Measurements from ENCODE around the gene ANTXR1. TPM values are rescaled to one million over a fixed set of nuclear protein-coding genes. Genes with fewer than 3 reads are reported as not detected.

ANTXR1 gene
- total and polyA plus RNA-seq, 9 of the 15 experiments (the other 6 are each of a cell fraction or from before 2014, with no cell fraction given), result 0.07 to 1.00 (median 0.54) TPM

DNA sequence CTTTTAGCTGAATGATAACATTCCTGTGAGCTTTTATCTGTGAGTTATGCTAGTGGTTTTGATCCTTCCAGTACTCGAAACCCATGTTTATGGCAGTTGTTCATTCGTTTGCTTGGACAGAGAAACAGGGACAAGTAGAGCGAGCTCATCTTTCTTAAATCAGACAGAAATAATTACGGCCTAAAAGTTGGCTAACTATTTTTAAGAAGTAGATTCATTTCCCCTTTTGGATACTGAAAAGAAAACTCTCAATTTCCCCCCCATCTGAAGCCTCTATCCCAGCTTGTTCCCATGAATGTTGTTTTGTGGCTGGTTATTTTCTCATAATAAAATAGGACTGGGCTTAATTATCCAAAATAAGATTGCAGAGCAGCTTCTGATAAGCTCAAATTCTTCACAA, 67.1 kb downstream of the ANTXR1 start (continued):
- TF ChIP-seq, protein P1, sequence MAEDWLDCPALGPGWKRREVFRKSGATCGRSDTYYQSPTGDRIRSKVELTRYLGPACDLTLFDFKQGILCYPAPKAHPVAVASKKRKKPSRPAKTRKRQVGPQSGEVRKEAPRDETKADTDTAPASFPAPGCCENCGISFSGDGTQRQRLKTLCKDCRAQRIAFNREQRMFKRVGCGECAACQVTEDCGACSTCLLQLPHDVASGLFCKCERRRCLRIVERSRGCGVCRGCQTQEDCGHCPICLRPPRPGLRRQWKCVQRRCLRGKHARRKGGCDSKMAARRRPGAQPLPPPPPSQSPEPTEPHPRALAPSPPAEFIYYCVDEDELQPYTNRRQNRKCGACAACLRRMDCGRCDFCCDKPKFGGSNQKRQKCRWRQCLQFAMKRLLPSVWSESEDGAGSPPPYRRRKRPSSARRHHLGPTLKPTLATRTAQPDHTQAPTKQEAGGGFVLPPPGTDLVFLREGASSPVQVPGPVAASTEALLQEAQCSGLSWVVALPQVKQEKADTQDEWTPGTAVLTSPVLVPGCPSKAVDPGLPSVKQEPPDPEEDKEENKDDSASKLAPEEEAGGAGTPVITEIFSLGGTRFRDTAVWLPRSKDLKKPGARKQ (CRISPR knock-in tag; IDR thresholded peaks at IDR 0.05), result no peak
- TF ChIP-seq RFX1 (IDR thresholded peaks at IDR 0.05) (no peak), KLF16 (IDR thresholded peaks at IDR 0.05) (no peak), ZNF77 (CRISPR knock-in tag; IDR thresholded peaks at IDR 0.05) (no peak)
- TF ChIP-seq, protein P2, sequence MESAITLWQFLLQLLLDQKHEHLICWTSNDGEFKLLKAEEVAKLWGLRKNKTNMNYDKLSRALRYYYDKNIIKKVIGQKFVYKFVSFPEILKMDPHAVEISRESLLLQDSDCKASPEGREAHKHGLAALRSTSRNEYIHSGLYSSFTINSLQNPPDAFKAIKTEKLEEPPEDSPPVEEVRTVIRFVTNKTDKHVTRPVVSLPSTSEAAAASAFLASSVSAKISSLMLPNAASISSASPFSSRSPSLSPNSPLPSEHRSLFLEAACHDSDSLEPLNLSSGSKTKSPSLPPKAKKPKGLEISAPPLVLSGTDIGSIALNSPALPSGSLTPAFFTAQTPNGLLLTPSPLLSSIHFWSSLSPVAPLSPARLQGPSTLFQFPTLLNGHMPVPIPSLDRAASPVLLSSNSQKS (CRISPR knock-in tag; IDR thresholded peaks at IDR 0.05), result no peak
- TF ChIP-seq, protein P3, sequence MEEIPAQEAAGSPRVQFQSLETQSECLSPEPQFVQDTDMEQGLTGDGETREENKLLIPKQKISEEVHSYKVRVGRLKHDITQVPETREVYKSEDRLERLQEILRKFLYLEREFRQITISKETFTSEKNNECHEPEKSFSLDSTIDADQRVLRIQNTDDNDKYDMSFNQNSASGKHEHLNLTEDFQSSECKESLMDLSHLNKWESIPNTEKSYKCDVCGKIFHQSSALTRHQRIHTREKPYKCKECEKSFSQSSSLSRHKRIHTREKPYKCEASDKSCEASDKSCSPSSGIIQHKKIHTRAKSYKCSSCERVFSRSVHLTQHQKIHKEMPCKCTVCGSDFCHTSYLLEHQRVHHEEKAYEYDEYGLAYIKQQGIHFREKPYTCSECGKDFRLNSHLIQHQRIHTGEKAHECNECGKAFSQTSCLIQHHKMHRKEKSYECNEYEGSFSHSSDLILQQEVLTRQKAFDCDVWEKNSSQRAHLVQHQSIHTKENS (CRISPR knock-in tag; IDR thresholded peaks at IDR 0.05), result no peak

DNA sequence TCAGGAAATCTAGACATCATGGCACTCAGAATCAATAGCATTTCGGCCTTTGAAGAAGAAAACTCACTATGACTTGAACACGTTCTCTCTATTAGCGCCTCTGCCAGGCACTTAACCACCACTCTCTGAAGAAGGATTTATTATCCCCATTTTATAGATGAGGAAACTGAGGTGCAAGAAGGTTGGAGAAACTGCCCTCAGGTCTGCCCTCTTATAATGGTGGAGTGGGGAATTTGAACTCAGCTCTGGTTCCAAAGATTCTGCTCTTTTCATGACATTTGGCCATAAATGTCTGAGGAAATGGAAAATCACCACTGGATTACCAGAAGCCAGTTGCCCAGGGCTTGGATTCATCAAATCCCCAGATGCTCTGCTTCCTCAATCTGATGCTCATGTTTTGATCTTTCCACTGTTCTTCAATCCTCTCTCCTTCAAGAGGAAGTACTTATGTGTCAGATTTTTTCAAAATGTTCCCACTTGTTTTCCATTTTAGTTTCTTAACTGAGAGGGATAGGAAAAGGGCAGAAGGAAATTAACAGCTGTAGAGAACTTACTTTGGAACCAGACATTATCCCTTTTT, 68.1 kb downstream of the ANTXR1 start:
- in situ Hi-C loops (cut with MboI) (no loop called here), intact Hi-C loops (cut with micrococcal nuclease) (no loop called here)
- Histone ChIP-seq H3K9me3 (replicated peaks; ENCODE audit: control insufficient read depth, insufficient read depth, low read depth, low read length) (no peaks in the 10 kb centered on the region), H3K79me2 (ENCODE audit: control insufficient read depth, insufficient read depth, low read length) (no peaks in the 10 kb centered on the region), H3K36me3 (ENCODE audit: control insufficient read depth, insufficient read depth, low read length) (no peaks in the 10 kb centered on the region), H3K9me1 (ENCODE audit: control insufficient read depth, insufficient read depth, low read length) (no peaks in the 10 kb centered on the region), H3K27ac (ENCODE audit: extremely low read depth, low read depth, low read length) (no peak overlapping the region), H4K20me1 (replicated peaks; ENCODE audit: control insufficient read depth, insufficient read depth, low read length) (0 out of 2 replicates have a peak, but pooled peaks cover 3% of the 10 kb centered on the region), H3K4me3 (no peak overlapping the region), H2AFZ (ENCODE audit: low read depth, low read length) (no peak overlapping the region), H3K4me2 (ENCODE audit: insufficient read depth, low read length) (no peak overlapping the region), H3K4me1 (replicated peaks in 1 of 2; ENCODE audit: control insufficient read depth in 2 of 2, insufficient read depth in 2 of 2, low read length in 2 of 2) (0 out of 5 replicates have a peak, but pooled peaks cover 0 to 10% of the 10 kb centered on the region in 2 experiments), H3K9ac (ENCODE audit: insufficient read depth in 1 of 2, low read depth in 2 of 2, low read length in 2 of 2) (no peak overlapping the region), H3K27me3 (ENCODE audit: control insufficient read depth in 2 of 2, insufficient read depth in 2 of 2, low read length in 2 of 2) (peaks cover 5 to 23% of the 10 kb centered on the region in 2 experiments; a peak in 2 of 5 replicates)
- ChIA-PET POLR2A (interaction anchor here (0.5 to 1.2 kb wide), 2 partner anchors 17 to 107 kb away, joined by 3 read pairs; partner anchors contain the start of gene GKN1), CTCF (ENCODE audit: low intra/inter-chr PET ratio) (no interaction called here)
- BruUV-seq (replicated peaks), result no TSS peak
- FAIRE-seq (no peak), ATAC-seq (no peak), DNase-seq (ENCODE audit: extremely low read depth in 1 of 4, low spot score in 3 of 4) (no peak)
- TF ChIP-seq RBM25 (IDR thresholded peaks at IDR 0.05; ENCODE audit: low read depth, low read length, severe bottlenecking) (peak; percentile 65), SMARCB1 (IDR thresholded peaks at IDR 0.05; ENCODE audit: insufficient read length, low read depth) (no peak)
- 3% methylated on average over 3 of the region's 3 CpGs for WGBS (ENCODE audit: insufficient coverage, low coverage, missing lambda C conversion rate)
